GM23338 (cell line): ENCODE results near the gene ASPRV1. TPM values are rescaled to one million over a fixed set of nuclear protein-coding genes. Genes with fewer than 3 reads are reported as not detected.

Experiments used
- ATAC-seq: fragments of 200-7000 bp; cut with Tn5 transposase; 3 replicates; pipeline ENCODE4 v1.9.1; 2020
- DNase-seq: peaks from one replicate; pipeline ENCODE4 v3.0.0-alpha.2; 2015; ENCODE audit warnings: low spot score
- H2AFZ ChIP-seq: fragments of 200-600 bp; sonication (generic); 2 replicates; pipeline ENCODE4 v1.8.0; 2016; ENCODE audit warnings: antibody characterized with exemption, mild to moderate bottlenecking, moderate library complexity
- H3F3A ChIP-seq: fragments of 200-600 bp; sonication (generic); replicated peaks from 2 replicates; pipeline ENCODE4 v1.8.0; 2017; ENCODE audit warnings: antibody characterized with exemption, mixed run types, low read depth
- H3K27ac ChIP-seq: fragments of 200-600 bp; sonication (generic); 2 replicates; pipeline ENCODE4 v1.6.1; 2016; ENCODE audit warnings: low read depth
- H3K27me3 ChIP-seq: fragments of 200-600 bp; sonication (generic); 2 replicates; pipeline ENCODE4 v1.8.0; 2016; ENCODE audit warnings: mild to moderate bottlenecking, mixed run types, moderate library complexity; ENCODE audit not compliant: insufficient read depth
- H3K36me3 ChIP-seq: fragments of 200-600 bp; sonication (generic); 2 replicates; pipeline ENCODE4 v1.8.0; 2016; ENCODE audit warnings: mild to moderate bottlenecking; ENCODE audit not compliant: insufficient read depth
- H3K4me1 ChIP-seq: fragments of 200-600 bp; sonication (generic); 2 replicates; pipeline ENCODE4 v1.8.0; 2016; ENCODE audit warnings: mild to moderate bottlenecking, moderate library complexity; ENCODE audit not compliant: insufficient read depth
- H3K4me2 ChIP-seq: fragments of 200-600 bp; sonication (generic); 2 replicates; pipeline ENCODE4 v1.7.1; 2017; ENCODE audit warnings: mixed run types
- H3K4me3 ChIP-seq: fragments of 200-600 bp; sonication (generic); 2 replicates; pipeline ENCODE4 v1.6.1; 2016; ENCODE audit warnings: mixed run types
- H3K79me2 ChIP-seq: fragments of 200-600 bp; sonication (generic); replicated peaks from 2 replicates; pipeline ENCODE4 v1.8.0; 2017; ENCODE audit warnings: mild to moderate bottlenecking; ENCODE audit not compliant: insufficient read depth
- H3K9me2 ChIP-seq: fragments of 200-600 bp; sonication (generic); 2 replicates; pipeline ENCODE4 v1.8.0; 2017; ENCODE audit not compliant: insufficient read depth
- H4K20me1 ChIP-seq: fragments of 200-600 bp; sonication (generic); replicated peaks from 2 replicates; pipeline ENCODE4 v1.8.0; 2017; ENCODE audit warnings: mild to moderate bottlenecking; ENCODE audit not compliant: insufficient read depth
- H3K27ac Mint-ChIP-seq: 2 replicates; pipeline ENCODE4 v1.8.0; 2020; ENCODE audit warnings: inconsistent platforms, mild to moderate bottlenecking, moderate library complexity, mixed read lengths
- H3K27me3 Mint-ChIP-seq: 3 replicates; pipeline ENCODE4 v1.8.0; 2022; ENCODE audit warnings: low read depth, mild to moderate bottlenecking, moderate library complexity, mixed read lengths, inconsistent platforms; ENCODE audit not compliant: insufficient read depth, poor library complexity
- H3K36me3 Mint-ChIP-seq: 3 replicates; pipeline ENCODE4 v1.8.0; 2021; ENCODE audit warnings: low read depth, mild to moderate bottlenecking, inconsistent platforms, moderate library complexity, mixed read lengths
- H3K4me1 Mint-ChIP-seq: 3 replicates; pipeline ENCODE4 v1.8.0; 2020; ENCODE audit warnings: mild to moderate bottlenecking, inconsistent platforms, mixed read lengths
- H3K4me3 Mint-ChIP-seq: 3 replicates; pipeline ENCODE4 v1.8.0; 2021; ENCODE audit warnings: moderate library complexity, mild to moderate bottlenecking, inconsistent platforms, mixed read lengths
- H3K9me3 Mint-ChIP-seq: 3 replicates; pipeline ENCODE4 v1.8.0; 2020; ENCODE audit warnings: moderate library complexity, mild to moderate bottlenecking, inconsistent platforms, mixed read lengths
- EZH2 ChIP-seq: fragments of 200-600 bp; sonication (generic); IDR thresholded peaks from one replicate; pipeline ENCODE4 v1.8.0; 2017; ENCODE audit warnings: antibody characterized with exemption, mild to moderate bottlenecking, low read depth; ENCODE audit not compliant: unreplicated experiment
- JUNB ChIP-seq: IDR thresholded peaks from one replicate; pipeline ENCODE4 v1.6.1; 2016; ENCODE audit warnings: antibody characterized with exemption; ENCODE audit not compliant: unreplicated experiment
- POLR2AphosphoS5 ChIP-seq: IDR thresholded peaks from 2 replicates; pipeline ENCODE4 v1.6.1; 2016; ENCODE audit warnings: antibody characterized with exemption, low read depth
- ZNF114 ChIP-seq: fragments of 250-450 bp; sonication (Bioruptor Pico); IDR thresholded peaks from 2 replicates; pipeline ENCODE4 v1.5.0; 2020; ENCODE audit warnings: mild to moderate bottlenecking, moderate library complexity
- ZNF331 ChIP-seq: fragments of 250-450 bp; sonication (Bioruptor Pico); IDR thresholded peaks from 2 replicates; pipeline ENCODE4 v1.5.0; 2020; ENCODE audit warnings: low read depth, mild to moderate bottlenecking, moderate library complexity
- polyA plus RNA-seq: library from polyadenylated mRNA; unstranded; fragments of >200 nt; fragmentation: Nextera tagmentation; extraction: Ambion mirVana; gene quantifications from 2 replicates; pipeline ENCODE4 v1.2.1, GENCODE V29; 2016
- total RNA-seq: library from RNA; depleted of rRNA; stranded (reverse); fragments of >200 nt; shearing (Covaris generic); gene quantifications from 2 replicates; pipeline ENCODE4 v1.2.3, GENCODE V29; 2014
- TF ChIP-seq, protein P1 (sequence below): fragments of 250-450 bp; sonication (Bioruptor Pico); IDR thresholded peaks from 2 replicates; pipeline ENCODE4 v1.5.0; 2020; ENCODE audit warnings: mild to moderate bottlenecking, moderate library complexity
- TF ChIP-seq, protein P2 (sequence below): IDR thresholded peaks from 2 replicates; pipeline ENCODE4 v1.6.1; 2016; ENCODE audit warnings: antibody characterized with exemption
- TF ChIP-seq, protein P3 (sequence below): IDR thresholded peaks from one replicate; pipeline ENCODE4 v1.6.1; 2018; ENCODE audit warnings: antibody characterized with exemption; ENCODE audit not compliant: unreplicated experiment

ASPRV1 gene
- total and polyA plus RNA-seq, 2 experiments from 2014 or later, result 0.60 to 1.4 TPM

GRCh38 chr2:69932596-69932922 lies 28.9 kb downstream of the ASPRV1 start (continued):
- TF ChIP-seq, protein P1, sequence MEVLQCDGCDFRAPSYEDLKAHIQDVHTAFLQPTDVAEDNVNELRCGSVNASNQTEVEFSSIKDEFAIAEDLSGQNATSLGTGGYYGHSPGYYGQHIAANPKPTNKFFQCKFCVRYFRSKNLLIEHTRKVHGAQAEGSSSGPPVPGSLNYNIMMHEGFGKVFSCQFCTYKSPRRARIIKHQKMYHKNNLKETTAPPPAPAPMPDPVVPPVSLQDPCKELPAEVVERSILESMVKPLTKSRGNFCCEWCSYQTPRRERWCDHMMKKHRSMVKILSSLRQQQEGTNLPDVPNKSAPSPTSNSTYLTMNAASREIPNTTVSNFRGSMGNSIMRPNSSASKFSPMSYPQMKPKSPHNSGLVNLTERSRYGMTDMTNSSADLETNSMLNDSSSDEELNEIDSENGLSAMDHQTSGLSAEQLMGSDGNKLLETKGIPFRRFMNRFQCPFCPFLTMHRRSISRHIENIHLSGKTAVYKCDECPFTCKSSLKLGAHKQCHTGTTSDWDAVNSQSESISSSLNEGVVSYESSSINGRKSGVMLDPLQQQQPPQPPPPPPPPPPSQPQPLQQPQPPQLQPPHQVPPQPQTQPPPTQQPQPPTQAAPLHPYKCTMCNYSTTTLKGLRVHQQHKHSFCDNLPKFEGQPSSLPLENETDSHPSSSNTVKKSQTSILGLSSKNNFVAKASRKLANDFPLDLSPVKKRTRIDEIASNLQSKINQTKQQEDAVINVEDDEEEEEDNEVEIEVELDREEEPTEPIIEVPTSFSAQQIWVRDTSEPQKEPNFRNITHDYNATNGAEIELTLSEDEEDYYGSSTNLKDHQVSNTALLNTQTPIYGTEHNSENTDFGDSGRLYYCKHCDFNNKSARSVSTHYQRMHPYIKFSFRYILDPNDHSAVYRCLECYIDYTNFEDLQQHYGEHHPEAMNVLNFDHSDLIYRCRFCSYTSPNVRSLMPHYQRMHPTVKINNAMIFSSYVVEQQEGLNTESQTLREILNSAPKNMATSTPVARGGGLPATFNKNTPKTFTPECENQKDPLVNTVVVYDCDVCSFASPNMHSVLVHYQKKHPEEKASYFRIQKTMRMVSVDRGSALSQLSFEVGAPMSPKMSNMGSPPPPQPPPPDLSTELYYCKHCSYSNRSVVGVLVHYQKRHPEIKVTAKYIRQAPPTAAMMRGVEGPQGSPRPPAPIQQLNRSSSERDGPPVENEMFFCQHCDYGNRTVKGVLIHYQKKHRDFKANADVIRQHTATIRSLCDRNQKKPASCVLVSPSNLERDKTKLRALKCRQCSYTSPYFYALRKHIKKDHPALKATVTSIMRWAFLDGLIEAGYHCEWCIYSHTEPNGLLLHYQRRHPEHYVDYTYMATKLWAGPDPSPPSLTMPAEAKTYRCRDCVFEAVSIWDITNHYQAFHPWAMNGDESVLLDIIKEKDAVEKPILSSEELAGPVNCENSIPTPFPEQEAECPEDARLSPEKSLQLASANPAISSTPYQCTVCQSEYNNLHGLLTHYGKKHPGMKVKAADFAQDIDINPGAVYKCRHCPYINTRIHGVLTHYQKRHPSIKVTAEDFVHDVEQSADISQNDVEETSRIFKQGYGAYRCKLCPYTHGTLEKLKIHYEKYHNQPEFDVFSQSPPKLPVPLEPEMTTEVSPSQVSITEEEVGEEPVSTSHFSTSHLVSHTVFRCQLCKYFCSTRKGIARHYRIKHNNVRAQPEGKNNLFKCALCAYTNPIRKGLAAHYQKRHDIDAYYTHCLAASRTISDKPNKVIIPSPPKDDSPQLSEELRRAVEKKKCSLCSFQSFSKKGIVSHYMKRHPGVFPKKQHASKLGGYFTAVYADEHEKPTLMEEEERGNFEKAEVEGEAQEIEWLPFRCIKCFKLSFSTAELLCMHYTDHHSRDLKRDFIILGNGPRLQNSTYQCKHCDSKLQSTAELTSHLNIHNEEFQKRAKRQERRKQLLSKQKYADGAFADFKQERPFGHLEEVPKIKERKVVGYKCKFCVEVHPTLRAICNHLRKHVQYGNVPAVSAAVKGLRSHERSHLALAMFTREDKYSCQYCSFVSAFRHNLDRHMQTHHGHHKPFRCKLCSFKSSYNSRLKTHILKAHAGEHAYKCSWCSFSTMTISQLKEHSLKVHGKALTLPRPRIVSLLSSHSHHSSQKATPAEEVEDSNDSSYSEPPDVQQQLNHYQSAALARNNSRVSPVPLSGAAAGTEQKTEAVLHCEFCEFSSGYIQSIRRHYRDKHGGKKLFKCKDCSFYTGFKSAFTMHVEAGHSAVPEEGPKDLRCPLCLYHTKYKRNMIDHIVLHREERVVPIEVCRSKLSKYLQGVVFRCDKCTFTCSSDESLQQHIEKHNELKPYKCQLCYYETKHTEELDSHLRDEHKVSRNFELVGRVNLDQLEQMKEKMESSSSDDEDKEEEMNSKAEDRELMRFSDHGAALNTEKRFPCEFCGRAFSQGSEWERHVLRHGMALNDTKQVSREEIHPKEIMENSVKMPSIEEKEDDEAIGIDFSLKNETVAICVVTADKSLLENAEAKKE (CRISPR knock-in tag), result no peak
- TF ChIP-seq JUNB, result no peak
- TF ChIP-seq, protein P2, sequence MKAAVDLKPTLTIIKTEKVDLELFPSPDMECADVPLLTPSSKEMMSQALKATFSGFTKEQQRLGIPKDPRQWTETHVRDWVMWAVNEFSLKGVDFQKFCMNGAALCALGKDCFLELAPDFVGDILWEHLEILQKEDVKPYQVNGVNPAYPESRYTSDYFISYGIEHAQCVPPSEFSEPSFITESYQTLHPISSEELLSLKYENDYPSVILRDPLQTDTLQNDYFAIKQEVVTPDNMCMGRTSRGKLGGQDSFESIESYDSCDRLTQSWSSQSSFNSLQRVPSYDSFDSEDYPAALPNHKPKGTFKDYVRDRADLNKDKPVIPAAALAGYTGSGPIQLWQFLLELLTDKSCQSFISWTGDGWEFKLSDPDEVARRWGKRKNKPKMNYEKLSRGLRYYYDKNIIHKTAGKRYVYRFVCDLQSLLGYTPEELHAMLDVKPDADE, result no peak

GRCh38 chr2:69931832-69932595 lies 29.4 kb downstream of the ASPRV1 start:
- Mint-ChIP-seq H3K9me3 (no peaks in the 10 kb centered on the region), H3K27me3 (peaks cover 4% of the 10 kb centered on the region)
- no peaks in the 10 kb centered on the region for H3K36me3 ChIP-seq
- TF ChIP-seq EZH2 (no peak), ZNF331 (CRISPR knock-in tag) (no peak), POLR2AphosphoS5 (no peak), ZNF114 (CRISPR knock-in tag) (no peak)
- TF ChIP-seq, protein P2, result no peak
- TF ChIP-seq, protein P3, sequence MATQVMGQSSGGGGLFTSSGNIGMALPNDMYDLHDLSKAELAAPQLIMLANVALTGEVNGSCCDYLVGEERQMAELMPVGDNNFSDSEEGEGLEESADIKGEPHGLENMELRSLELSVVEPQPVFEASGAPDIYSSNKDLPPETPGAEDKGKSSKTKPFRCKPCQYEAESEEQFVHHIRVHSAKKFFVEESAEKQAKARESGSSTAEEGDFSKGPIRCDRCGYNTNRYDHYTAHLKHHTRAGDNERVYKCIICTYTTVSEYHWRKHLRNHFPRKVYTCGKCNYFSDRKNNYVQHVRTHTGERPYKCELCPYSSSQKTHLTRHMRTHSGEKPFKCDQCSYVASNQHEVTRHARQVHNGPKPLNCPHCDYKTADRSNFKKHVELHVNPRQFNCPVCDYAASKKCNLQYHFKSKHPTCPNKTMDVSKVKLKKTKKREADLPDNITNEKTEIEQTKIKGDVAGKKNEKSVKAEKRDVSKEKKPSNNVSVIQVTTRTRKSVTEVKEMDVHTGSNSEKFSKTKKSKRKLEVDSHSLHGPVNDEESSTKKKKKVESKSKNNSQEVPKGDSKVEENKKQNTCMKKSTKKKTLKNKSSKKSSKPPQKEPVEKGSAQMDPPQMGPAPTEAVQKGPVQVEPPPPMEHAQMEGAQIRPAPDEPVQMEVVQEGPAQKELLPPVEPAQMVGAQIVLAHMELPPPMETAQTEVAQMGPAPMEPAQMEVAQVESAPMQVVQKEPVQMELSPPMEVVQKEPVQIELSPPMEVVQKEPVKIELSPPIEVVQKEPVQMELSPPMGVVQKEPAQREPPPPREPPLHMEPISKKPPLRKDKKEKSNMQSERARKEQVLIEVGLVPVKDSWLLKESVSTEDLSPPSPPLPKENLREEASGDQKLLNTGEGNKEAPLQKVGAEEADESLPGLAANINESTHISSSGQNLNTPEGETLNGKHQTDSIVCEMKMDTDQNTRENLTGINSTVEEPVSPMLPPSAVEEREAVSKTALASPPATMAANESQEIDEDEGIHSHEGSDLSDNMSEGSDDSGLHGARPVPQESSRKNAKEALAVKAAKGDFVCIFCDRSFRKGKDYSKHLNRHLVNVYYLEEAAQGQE, result no peak

More at GRCh38 chr2:69931832-69932595, 29.4 kb downstream of the ASPRV1 start:
- Histone ChIP-seq H3K27me3 (no peaks in the 10 kb centered on the region), H3K79me2 (no peaks in the 10 kb centered on the region), H3K4me3 (no peak overlapping the region), H3K27ac (no peak overlapping the region), H3F3A (no peaks in the 10 kb centered on the region), H3K4me1 (peaks cover 4% of the 10 kb centered on the region; the same call in 1 of the 2 replicates), H3K9me2 (no peaks in the 10 kb centered on the region), H4K20me1 (no peaks in the 10 kb centered on the region), H2AFZ (no peak overlapping the region), H3K4me2 (no peak overlapping the region)
- H3K4me3 Mint-ChIP-seq, result no peak overlapping the region
- peaks cover 20% of the 10 kb centered on the region for H3K4me1 Mint-ChIP-seq
- H3K36me3 Mint-ChIP-seq, result peaks cover 2% of the 10 kb centered on the region
- ATAC-seq, result peak; percentile 40; the same call in 2 of the 3 replicates
- H3K27ac Mint-ChIP-seq, result no peak overlapping the region
- DNase-seq, result no peak
